Stimulated activated CD4-positive, alpha-beta T cell treated with anti-CD3 and anti-CD28 coated beads, TNF-alpha, amount 100 ng/mL, for 24 hours (primary cell): ENCODE data around the gene KCNJ8.
"Not testable (repeated sequence)": the region's sequence is repeated elsewhere in the genome, so short reads cannot be mapped to it uniquely, and the experiment has no call there.

Experiments
- DNase-seq, 3 experiments: peaks; one replicate each; pipeline ENCODE4 v3.0.0-alpha.2; 2020; ENCODE audit warnings: low read depth in 3 of 3

KCNJ8 gene

DNA sequence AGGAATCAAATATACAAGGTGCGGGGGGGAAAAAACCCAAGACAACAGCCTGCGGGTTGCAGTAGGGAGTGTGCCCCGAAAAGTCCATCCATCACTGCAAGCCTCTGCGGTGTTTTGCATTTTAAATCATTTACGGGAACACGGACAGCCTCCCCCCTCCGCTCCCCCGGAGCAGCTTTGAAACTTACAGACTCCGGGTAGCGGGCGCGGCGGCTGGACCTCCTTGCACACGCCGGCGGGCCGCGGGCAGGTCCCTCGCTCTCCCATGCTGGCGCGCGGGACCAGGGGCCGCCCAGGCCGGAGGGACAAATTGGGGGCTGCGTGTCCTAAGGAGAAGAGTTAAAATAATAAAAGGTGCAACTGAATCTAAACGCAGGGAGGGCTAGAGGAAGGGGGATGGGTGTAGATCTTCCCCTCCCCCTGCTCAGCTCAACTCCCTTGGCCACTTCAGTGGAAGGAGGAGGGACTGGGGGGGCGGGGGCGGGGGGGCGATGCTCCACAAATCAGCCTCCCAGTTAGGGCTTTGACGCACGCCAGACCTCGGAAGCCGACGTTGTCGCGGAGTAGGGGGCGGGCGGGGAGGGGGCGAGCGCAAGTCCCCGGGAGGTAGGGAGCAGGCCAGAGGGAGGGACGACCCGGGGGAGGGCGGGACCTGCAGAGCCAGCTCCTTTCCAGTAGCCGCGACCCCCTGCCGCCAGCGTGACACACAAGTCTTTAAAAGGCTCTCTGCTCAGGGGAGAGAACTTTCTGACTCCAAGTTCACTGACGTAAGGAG lies at the start of gene KCNJ8:
Gene KCNJ8 (minus strand): TSS at position 349 of the 775 bp plus-strand sequence. CDS start 1,090 bp downstream, outside the sequence.
- no peak for DNase-seq

DNA sequence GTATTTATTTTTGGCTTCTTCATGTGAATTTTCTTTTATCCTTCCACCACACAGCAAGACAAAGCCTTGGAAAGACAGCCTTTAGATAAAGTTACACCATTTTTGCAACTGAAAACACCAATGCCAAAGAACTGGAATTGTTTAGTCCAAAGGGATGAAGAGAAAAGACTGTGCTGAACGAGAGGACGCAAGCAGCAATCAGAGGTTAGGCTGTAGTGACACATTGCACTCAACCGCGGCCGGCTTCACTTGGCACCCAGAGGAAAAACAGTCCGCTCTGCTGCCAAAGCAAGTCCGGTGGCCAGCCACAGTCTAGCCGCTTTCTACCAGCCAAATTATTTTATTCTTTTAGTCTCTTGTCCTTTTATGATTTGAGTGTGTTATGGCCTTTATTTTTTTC lies 49.1 kb upstream of the KCNJ8 start:
- no peak for DNase-seq

DNA sequence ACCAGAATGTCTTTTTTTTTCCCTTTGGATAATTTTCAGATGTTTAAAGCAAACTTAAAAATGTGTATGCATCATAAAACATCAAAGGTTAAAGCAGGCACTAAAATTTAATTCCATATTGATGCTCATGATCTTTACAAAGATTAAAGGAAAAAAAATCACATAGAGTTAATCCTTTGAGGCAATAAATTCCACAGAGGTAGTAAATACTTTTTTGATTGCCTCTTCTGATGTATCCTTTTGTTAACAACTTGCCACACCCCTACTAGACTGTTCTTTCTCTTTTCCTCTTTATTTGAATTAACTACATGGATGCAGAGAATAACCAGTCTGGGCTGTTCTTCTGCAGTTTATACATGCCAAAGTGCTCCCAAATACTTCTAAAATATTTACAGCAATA lies 45.2 kb upstream of the KCNJ8 start:
- DNase-seq, result no peak

DNA sequence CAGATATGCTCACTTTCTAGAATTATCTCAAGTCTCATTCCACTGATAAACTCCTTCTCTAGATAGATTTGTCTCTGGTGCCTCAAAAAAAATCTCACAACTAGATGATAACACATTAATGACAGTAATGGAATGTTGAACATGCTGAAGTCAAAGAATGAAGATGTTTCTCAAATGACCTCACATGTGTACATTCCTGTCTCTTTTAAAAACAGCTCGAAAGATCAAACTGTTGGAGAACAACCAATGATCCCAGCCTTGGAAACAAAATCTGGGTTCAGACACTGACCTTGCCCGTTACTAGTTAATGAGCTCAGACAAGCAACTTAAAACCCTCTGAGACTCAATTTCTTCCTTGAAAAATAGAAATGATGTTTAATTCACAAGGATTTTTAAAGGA lies 44.7 kb upstream of the KCNJ8 start:
- no peak for DNase-seq

DNA sequence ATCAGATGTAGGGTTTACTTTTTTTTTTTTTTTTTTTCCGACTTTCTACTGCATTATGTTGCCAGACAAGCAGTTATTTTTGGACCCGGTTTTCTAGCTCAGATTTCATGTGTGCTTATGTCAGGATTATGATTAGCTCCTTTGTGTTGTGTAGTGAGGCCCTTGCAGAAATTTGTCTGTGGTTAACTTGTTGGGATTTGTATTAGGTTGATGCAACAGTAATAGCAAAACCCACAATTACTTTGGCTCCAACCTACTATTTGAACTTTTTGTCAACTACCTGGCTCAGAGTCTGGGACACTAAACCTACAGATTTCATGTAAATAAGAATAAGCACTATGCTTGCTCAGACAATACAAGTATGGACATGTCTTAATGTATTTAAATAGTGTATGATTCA lies 44.1 kb upstream of the KCNJ8 start:
- DNase-seq, result no peak

DNA sequence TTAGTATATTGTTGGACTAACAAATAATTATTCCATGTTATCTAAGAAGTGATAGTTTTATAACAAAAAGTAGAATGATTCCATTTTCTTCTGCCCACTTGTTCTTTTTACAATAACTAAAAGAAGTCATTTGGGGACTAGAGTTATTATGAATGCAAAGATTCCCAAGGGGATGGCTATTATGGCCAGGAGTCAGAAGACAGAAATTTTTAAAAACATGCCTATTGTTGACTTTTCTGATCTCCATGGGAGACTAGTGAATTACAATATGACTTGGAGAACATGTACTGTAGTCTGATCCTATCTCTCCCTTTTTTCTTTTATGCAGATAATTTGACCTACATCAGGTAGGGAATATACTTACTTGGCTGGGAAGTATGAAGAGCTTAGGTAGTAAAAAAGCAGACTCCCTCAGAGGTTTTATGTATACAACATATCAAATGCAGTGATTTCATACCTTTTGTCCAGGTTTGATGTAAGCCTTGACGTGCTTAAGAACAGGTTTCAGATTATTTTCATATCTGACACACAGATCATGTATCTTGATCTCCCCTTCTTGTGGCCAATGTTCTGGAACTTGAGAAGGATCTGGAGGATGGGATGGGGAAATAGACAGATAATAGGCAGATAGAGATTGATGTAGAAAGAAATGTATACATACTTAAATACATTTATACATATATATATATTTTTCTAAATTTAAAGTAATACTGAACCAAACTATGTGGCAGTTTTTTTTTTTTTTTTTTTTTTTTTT lies 41.0 kb upstream of the KCNJ8 start:
- no peak for DNase-seq

DNA sequence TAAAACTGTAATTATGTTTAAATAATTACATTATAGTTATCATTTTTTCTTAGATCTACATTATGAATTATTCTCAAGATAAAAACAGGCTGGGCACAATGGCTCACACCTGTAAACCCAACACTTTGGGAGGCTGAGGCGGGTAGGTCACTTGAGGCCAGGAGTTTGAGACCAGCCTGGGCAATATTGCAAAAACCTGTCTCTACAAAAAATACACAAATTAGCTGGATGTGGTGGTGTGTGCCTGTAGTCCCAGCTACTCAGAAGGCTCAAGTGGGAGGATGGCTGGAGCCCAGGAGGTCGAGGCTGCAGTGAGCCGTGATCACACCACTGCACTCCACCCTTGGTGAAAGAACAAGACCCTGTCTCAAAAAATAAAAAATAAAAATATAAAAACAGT lies 40.3 kb upstream of the KCNJ8 start:
- DNase-seq, result no peak

DNA sequence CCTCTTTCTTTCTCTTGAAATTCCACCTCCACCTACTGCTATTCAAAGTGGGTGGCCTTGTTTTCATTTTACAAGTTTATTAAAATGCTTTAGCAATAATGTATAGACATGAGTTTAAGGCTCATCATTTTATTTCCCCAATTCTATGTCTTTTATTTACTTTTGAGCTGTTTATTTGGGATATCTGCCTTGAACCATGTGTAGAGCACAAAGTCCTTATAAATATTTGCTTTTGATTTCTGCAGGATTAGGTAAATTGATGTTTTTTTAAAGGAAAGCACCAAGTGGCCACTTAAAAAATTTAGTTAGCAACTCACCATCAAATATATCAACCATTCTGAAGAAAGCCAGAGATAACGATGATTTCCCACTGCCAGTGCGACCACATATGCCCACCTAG lies 39.8 kb upstream of the KCNJ8 start:
- DNase-seq, result no peak

DNA sequence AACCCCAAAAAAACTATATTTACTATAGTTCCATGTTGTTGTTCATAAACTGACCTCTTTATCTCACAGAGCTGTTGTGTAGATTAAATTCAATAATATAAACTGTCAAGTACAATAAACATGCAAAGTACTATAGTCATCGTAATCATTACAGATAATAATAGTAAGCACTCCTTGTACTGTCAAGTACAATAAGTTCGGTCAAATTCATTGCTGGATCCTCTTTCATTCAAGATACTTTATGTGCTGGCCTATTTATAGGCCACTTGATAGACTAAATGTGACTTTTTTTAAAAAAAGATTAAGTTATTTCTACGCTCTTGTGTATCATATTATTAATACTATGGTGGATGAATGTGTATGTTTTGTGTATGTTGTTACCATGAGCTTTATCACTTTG lies 39.2 kb upstream of the KCNJ8 start:
- no peak for DNase-seq

DNA sequence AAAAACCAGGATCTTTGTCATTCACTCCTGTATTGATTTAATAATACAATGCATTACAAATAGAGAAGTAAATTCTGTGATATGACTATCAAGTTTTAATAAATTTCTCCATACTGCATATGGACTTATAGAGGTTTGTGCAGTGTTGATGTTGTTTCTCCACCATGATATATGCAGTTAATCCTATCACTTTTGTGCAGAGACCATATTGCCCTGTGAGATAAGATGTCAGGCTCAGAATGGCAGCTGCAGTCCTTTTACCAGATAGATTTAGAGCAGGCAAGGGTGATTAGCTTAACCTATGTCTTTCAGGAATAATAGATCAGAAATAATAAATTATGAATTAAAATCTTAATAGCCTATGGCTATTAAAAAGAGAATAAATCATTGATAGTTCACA lies 38.6 kb upstream of the KCNJ8 start:
- DNase-seq, result no peak

DNA sequence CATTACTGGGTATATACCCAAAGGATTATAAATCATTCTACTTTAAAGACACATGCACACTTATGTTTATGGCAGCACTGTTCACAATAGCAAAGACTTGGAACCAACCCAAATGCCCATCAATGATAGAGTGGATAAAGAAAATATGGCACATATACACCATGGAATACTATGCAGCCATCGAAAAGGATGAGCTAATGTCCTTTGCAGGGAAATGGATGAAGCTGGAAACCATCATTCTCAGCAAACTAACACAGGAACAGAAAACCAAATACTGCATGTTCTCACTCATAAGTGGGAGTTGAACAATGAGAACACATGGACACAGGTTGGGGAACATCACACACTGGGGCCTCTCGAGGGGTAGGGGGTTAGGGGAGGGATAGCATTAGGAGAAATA lies 37.8 kb upstream of the KCNJ8 start:
- DNase-seq, result not testable (repeated sequence)

DNA sequence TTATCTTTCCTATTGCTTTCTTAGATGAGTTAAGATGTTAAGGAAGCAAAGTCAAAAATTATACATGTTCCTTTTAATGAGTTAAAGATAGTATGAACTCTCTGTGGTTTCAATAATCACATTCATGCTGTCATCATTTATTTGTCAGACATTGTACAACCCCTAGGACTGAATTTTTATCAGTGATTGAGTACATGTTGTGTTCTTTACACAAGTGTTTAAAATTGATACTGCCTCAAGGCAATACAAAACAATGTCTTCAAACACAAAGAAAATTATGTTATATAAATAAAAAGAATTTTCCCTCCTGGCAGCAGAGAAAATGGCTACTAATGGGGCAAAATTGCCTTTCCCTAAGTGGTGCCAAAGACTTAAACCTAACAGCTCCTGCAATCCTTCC lies 34.6 kb upstream of the KCNJ8 start:
- no peak for DNase-seq

DNA sequence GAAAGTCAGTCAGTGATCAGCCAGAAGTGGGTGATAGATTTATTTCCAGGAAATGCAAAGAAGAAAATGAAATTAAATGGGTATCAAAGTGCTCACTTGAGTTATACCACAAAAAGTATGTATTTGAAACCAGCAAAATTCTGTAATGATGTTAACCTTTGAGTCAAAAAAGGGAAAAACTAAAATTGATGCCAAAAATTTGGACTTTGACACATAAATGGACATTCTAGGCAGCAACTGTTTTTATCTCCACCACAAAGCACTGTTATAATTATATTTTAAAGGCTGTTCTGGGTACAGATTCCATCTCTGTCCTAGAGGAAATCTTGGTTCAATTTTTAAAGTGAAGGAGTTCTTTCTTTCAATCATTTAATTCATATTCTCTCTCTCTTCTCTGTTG lies 31.7 kb upstream of the KCNJ8 start:
- no peak for DNase-seq

DNA sequence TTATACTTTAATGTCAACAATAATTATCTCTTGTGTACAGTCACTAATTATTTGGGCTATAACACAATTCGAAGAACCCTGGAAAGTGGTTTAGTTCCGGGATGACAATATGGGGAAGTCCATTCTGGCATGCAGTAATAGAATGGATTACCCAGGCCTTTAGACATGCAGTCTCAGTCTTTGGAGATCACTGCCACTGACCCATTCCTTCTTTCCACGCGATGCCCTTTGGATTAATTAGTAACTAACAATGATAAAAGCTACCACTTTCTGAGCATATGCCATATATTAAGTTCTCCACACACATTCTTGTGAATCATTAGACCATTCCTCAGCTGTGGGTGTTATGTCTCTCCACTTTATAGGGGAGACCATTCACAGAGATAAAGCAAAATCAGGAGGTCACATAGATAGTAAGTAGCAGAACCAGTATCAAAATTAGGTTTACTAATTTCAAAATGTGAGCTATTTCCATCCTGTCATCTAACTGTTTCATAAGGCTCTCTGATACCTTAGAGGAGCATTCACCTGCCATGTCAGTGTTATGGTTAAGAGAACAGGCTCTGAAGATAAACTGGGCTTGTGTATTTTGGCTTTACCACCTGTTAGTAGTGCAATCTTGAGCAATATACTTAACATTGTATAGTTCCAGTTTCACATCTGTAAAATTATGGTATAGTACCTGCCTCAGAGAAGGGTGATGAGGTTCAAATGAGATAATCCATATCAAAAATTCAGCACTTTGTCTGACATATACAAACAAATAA lies 27.2 kb upstream of the KCNJ8 start:
- DNase-seq, result no peak

DNA sequence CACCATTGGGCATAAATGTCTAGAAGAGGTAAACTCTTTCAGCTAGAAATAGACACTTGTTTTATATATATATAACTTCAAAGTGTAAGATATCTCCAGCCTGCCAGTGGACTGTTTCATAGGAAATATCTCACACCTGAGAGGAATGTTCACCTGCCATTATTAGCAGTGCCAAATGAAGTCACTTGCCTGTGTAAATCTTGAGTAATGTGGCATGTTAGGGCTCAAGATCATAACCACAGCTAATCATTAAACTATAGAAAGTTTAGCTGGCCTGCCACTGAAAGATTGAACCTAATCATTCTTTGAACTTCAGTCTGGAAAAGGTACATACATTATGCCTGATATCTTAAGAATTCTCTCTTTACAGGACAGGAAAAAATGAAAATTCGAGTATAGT lies 25.5 kb upstream of the KCNJ8 start:
- DNase-seq, result no peak

DNA sequence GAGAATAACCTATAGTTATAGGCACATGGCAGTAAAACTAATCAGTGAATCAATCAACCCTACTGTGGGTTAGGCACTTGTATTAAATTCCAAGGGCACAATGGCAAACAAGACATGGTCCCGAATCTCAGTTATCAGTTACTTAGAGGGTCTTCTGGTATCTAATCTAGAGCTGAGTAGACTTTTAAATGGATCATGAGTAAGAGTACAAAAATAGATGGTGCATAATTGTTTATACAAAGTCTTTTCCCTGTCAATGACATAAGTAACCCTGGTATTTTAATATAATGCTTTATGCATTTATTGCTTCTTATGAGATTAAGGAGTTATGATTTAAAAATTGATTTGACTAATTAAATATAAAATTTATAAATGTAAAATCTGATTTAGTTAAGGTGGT lies 23.0 kb upstream of the KCNJ8 start:
- no peak for DNase-seq

DNA sequence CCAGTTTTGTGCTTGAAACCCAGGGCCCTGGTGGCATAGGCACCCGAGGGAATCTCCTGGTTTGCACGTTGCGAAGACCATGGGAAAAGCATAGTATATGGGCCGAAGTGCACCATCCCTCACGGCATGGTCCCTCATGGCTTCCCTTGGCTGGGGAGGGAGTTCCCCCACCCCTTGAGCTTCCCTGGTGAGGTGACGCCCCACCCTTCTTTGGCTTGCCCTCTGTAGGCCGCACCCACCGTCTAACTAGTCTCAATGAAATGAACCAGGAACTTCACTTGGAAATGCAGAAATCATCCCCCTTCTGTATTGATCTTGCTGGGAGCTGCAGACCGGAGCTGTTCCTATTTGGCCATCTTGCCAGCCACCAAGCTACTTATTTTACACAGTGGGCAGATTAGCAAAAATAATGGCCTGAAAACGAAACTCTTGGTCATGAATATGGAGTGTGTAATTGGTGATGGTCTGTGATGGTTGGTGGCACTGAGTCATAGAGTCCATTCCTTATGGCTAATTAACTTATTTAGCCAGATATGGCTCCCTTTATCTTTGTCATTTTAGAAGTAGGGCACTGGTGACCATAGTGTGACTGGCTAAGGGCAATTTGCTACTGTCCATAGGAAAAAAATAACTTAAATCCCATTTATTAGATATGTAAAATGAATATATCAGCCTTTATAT lies 21.3 kb upstream of the KCNJ8 start:
- no peak for DNase-seq

DNA sequence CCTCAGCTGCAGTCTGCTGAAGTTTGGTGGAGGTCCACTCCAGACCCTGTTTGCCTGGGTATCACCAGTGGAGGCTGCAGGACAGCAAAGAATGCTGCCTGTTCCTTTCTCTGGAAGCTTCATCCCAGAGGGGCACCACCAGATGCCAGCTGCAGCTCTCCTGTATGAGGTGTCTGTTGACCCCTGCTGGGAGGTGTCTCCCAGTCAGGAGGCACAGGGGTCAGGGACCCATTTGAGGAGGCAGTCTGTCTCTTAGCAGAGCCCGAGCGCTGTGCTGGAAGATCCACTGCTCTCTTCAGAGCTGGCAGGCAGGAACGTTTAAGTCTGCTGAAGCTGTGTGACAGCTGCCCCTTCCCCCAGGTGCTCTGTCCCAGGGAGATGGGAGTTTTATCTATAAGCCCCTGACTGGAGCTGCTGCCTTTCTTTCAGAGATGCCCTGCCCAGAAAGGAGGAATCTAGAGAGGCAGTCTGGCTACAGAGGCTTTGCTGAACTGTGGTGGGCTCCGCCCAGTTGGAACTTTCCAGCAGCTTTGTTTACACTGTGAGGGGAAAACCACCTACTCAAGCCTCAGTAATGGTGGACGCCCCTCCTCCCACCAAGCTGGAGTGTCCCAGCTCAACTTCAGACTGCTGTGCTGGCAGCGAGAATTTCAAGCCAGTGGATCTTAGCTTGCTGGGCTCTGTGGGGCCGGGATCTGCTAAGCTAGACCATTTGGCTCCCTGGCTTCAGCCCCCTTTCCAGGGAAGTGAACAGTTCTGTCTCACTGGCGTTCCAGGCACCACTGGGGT lies 20.5 kb upstream of the KCNJ8 start:
- not testable (repeated sequence) for DNase-seq

DNA sequence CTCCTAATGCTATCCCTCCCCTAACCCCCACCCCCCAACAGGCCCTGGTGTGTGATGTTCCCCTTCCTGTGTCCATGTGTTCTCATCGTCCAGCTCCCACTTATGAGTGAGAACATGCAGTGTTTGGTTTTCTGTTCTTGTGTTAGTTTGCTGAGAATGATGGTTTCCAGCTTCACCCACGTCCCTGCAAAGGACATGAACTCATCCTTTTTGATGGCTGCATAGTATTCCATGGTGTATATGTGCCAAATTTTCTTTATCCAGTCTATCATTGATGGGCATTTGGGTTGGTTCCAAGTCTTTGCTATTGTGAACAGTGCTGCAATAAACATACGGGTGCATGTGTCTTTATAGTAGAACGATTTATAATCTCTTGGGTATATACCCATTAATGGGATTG lies 15.2 kb upstream of the KCNJ8 start:
- DNase-seq, result not testable (repeated sequence)

DNA sequence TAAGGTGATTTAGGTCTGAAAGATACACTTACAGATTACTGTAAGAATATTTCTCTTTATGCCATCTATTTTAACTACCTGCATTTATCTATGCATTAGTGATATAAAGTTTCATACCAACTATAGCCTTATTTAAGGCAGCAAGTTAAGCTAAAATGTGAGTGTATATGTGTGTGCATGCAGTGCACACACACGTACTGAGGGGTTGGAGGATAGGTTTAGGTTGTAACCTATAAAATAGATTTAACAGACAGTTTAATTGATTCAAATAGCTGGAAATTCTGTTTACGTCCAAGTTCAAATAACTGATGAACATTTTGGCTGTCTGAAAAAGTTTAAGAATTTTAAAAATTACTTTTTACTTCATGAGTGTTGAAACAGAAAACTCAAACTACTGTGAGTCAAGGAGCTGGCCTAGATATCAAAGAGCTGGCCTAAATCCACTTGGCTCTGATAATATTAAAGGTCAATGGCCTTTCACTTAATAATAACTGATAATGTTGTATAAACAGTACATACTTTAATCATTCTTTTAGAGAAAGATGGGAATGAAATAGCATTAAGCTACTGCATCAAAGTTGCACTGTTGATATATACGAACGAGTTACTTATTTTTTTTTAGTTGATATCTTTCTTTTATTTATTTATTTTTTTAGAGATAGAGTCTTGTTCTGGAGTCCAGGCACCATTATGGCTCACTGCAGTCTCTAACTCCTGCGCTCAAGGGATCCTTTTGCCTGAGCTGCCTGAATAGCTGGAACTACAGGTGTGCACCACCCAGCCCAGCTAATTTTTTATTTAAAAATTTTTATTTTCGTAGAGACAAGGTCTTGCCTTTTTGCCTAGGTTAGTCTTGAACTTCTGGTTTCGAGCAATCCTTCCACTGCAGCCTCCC lies 13.8 kb upstream of the KCNJ8 start:
- DNase-seq, result no peak
